GM12872 (cell line): Measurements from ENCODE around the gene ADPGK.

Experiments
- CTCF ChIP-seq: IDR thresholded peaks from 3 replicates; pipeline ENCODE4 v1.5.1; 2011; ENCODE audit warnings: low read depth, mild to moderate bottlenecking, low read length, moderate library complexity; ENCODE audit not compliant: insufficient read depth

Gene ADPGK

GRCh38 chr15:72781631-72782030 lies 1.9 kb downstream of the ADPGK start:
- TF ChIP-seq CTCF: no peak

- no peak for TF ChIP-seq CTCF
Measured at GRCh38 chr15:72778796-72779195, 4.8 kb downstream of the ADPGK start.

- TF ChIP-seq CTCF: no peak
Measured at GRCh38 chr15:72774696-72775383, 8.7 kb downstream of the ADPGK start.

GRCh38 chr15:72771329-72771725 lies 12.2 kb downstream of the ADPGK start:
- TF ChIP-seq CTCF: no peak

- TF ChIP-seq CTCF: peak; percentile 21; the same call in 1 of the 3 replicates
Measured at GRCh38 chr15:72770673-72771328, 12.8 kb downstream of the ADPGK start.

- TF ChIP-seq CTCF: no peak
Measured at GRCh38 chr15:72766780-72767179, 16.8 kb downstream of the ADPGK start.

- TF ChIP-seq CTCF: no peak
Measured at GRCh38 chr15:72766025-72766424, 17.5 kb downstream of the ADPGK start.
